Measurements from ENCODE around the gene MCHR1.

MCHR1 gene

GRCh38 chr22:40679249-40679963 is at the start of gene MCHR1:
TSS of gene MCHR1 (plus strand) at chr22:40679484. CDS start at chr22:40679653, 169 bp downstream.
- no peak for DNase-seq (ENCODE audit: low read depth)
- peak within 1 kb of the TSS; percentile 9 for H3K4me3 ChIP-seq (ENCODE audit: low read depth, low read length)

GRCh38 chr22:40631925-40632324 is 47.4 kb upstream of the MCHR1 start:
- no peak for DNase-seq (ENCODE audit: low read depth)
- TF ChIP-seq CTCF (conservative IDR thresholded peaks at IDR 0.05; ENCODE audit: low read depth, low read length), result no peak
- no peak overlapping the region for H3K4me3 ChIP-seq (ENCODE audit: low read depth, low read length)

More at GRCh38 chr22:40679249-40679963, at the start of gene MCHR1:
- TF ChIP-seq CTCF (conservative IDR thresholded peaks at IDR 0.05; ENCODE audit: low read depth, low read length), result no peak

GRCh38 chr22:40633036-40633435 is 46.2 kb upstream of the MCHR1 start:
- no peak for TF ChIP-seq CTCF (conservative IDR thresholded peaks at IDR 0.05; ENCODE audit: low read depth, low read length)
- H3K4me3 ChIP-seq (ENCODE audit: low read depth, low read length), result no peak overlapping the region
- no peak for DNase-seq (ENCODE audit: low read depth)

- H3K4me3 ChIP-seq (ENCODE audit: low read depth, low read length), result no peak overlapping the region
- no peak for TF ChIP-seq CTCF (conservative IDR thresholded peaks at IDR 0.05; ENCODE audit: low read depth, low read length)
- DNase-seq (ENCODE audit: low read depth), result no peak
These were observed 45.0 kb upstream of the MCHR1 start for GRCh38 chr22:40634119-40634903.

- peak; percentile 48 for DNase-seq (ENCODE audit: low read depth)
- no peak for TF ChIP-seq CTCF (conservative IDR thresholded peaks at IDR 0.05; ENCODE audit: low read depth, low read length)
- H3K4me3 ChIP-seq (ENCODE audit: low read depth, low read length), result peak overlapping the region; percentile 96
These were observed 44.0 kb upstream of the MCHR1 start for GRCh38 chr22:40635043-40635939.

- H3K4me3 ChIP-seq (ENCODE audit: low read depth, low read length), result peak overlapping the region; percentile 96
- DNase-seq (ENCODE audit: low read depth), result no peak
- no peak for TF ChIP-seq CTCF (conservative IDR thresholded peaks at IDR 0.05; ENCODE audit: low read depth, low read length)
These were observed 43.3 kb upstream of the MCHR1 start for GRCh38 chr22:40635940-40636379.

Data from choroid plexus epithelial cell (primary cell).